Gastroesophageal sphincter (tissue), 4 donors: ENCODE data around the gene FAXDC2. TPM values are rescaled to one million over a fixed set of nuclear protein-coding genes. Genes with fewer than 3 reads are reported as not detected.
A peak's percentile ranks its signal among the peaks of the same experiment; 100 is the strongest.

Source experiments
- ATAC-seq: fragments of 150-250 bp; one replicate; pipeline ENCODE4 v1.9.1; 2016; ENCODE audit warnings: mild to moderate bottlenecking, moderate library complexity
- H3K27ac ChIP-seq, 4 donors: fragments of 200-600 bp; sonication (generic) in 3 of 4; 1 replicate in 3 of 4; 2 replicates in 1 of 4; pipeline ENCODE4 v1.5.1; 2016 to 2019
- H3K27me3 ChIP-seq: fragments of 200-600 bp; sonication (generic); one replicate; pipeline ENCODE4 v1.5.1; 2019
- H3K36me3 ChIP-seq, 2 donors: fragments of 200-600 bp; sonication (generic); one replicate each; pipeline ENCODE4 v1.5.1; 2019; ENCODE audit warnings: control low read depth in 1 of 2
- H3K4me1 ChIP-seq, 3 donors: fragments of 200-600 bp; sonication (generic); 1 replicate in 2 of 3; 2 replicates in 1 of 3; pipeline ENCODE4 v1.5.1; 2016 to 2019; ENCODE audit warnings: control low read depth in 2 of 3
- H3K4me3 ChIP-seq, 2 donors: fragments of 200-600 bp; sonication (generic); one replicate each; pipeline ENCODE4 v1.5.1; 2019; ENCODE audit warnings: mild to moderate bottlenecking in 1 of 2, moderate library complexity in 1 of 2
- H3K9me3 ChIP-seq, 3 donors: fragments of 200-600 bp; sonication (generic); one replicate each; pipeline ENCODE4 v1.5.1; 2017 to 2019; ENCODE audit warnings: control low read depth in 2 of 3
- CTCF ChIP-seq, 4 experiments: fragments of 200-600 bp in 2 of 4; fragments of 450-650 bp in 2 of 4; sonication (generic) in 1 of 4; IDR thresholded peaks; one replicate each; pipeline ENCODE4 v1.5.1; 2017 to 2019; ENCODE audit warnings: antibody characterized with exemption in 4 of 4, mild to moderate bottlenecking in 2 of 4, moderate library complexity in 2 of 4
- EP300 ChIP-seq: sonication (generic); formaldehyde crosslinking; IDR thresholded peaks from one replicate; pipeline ENCODE4 v1.6.1; 2017; ENCODE audit warnings: antibody characterized with exemption, mild to moderate bottlenecking
- POLR2A ChIP-seq, 2 donors: fragments of 450-650 bp; IDR thresholded peaks; one replicate each; pipeline ENCODE4 v1.6.1; 2017; ENCODE audit warnings: antibody characterized with exemption in 2 of 2, mild to moderate bottlenecking in 2 of 2, moderate library complexity in 1 of 2
- POLR2AphosphoS5 ChIP-seq: sonication (generic); formaldehyde crosslinking; IDR thresholded peaks from one replicate; pipeline ENCODE4 v1.6.1; 2017; ENCODE audit warnings: antibody characterized with exemption
- WGBS, 2 donors: methylation state at CpG; one replicate each; pipeline ENCODE4 v1.1.5; 2018; ENCODE audit warnings: low coverage in 1 of 2; 5-methylcytosine and 5-hydroxymethylcytosine counted together
- total RNA-seq, 4 donors: library from RNA; depleted of rRNA; stranded (reverse); fragments of >200 nt; gene quantifications; one replicate each; pipeline ENCODE4 v1.1.0, GENCODE V29; 2016

The FAXDC2 gene
- total RNA-seq, 4 donors from 2014 or later, result 26.6 to 75.5 (median 46.4) TPM

GRCh38 chr5:154896562-154897165, 46.3 kb upstream of the FAXDC2 start:
- no peak for ATAC-seq
- Histone ChIP-seq H3K4me1 (peaks cover 0 to 5% (median 0%) of the 10 kb centered on the region in 3 donors), H3K9me3 (no peaks in the 10 kb centered on the region), H3K4me3 (no peak overlapping the region), H3K27me3 (no peaks in the 10 kb centered on the region), H3K36me3 (peaks cover 5 to 100% of the 10 kb centered on the region in 2 donors), H3K27ac (no peak overlapping the region)
- TF ChIP-seq CTCF (IDR thresholded peaks at IDR 0.05), result no peak
- TF ChIP-seq EP300, result no peak
- no peak for TF ChIP-seq POLR2AphosphoS5
- TF ChIP-seq POLR2A (IDR thresholded peaks at IDR 0.05), result no peak

GRCh38 chr5:154895606-154896561, 45.5 kb upstream of the FAXDC2 start:
- TF ChIP-seq CTCF (IDR thresholded peaks at IDR 0.05) (no peak), POLR2AphosphoS5 (no peak), POLR2A (IDR thresholded peaks at IDR 0.05) (no peak), EP300 (no peak)
- Histone ChIP-seq H3K36me3 (peaks cover 8 to 100% of the 10 kb centered on the region in 2 donors), H3K4me1 (peaks cover 0 to 5% (median 0%) of the 10 kb centered on the region in 3 donors), H3K4me3 (no peak overlapping the region), H3K27ac (no peak overlapping the region), H3K27me3 (no peaks in the 10 kb centered on the region), H3K9me3 (no peaks in the 10 kb centered on the region)
- no peak for ATAC-seq
- WGBS, 2 donors, result 79 to 82% methylated on average over 9 to 13 of the region's 14 CpGs

- H3K36me3 ChIP-seq, result peaks cover 8 to 100% of the 10 kb centered on the region in 2 donors
- WGBS, 2 donors, result 81 to 90% methylated on average over 4 to 5 of the region's 5 CpGs
- no peaks in the 10 kb centered on the region for H3K4me1 ChIP-seq
- H3K27ac ChIP-seq, result no peak overlapping the region
- H3K9me3 ChIP-seq, result no peaks in the 10 kb centered on the region
- H3K27me3 ChIP-seq, result no peaks in the 10 kb centered on the region
- no peak overlapping the region for H3K4me3 ChIP-seq
- ATAC-seq, result no peak
- TF ChIP-seq POLR2AphosphoS5 (no peak), CTCF (IDR thresholded peaks at IDR 0.05) (no peak), POLR2A (IDR thresholded peaks at IDR 0.05) (no peak), EP300 (no peak)
These were observed 43.0 kb upstream of the FAXDC2 start for GRCh38 chr5:154893381-154893780.

GRCh38 chr5:154892369-154892771, 42.0 kb upstream of the FAXDC2 start:
- peak; percentile 28 for ATAC-seq
- no peak for TF ChIP-seq POLR2A (IDR thresholded peaks at IDR 0.05)
- TF ChIP-seq POLR2AphosphoS5, result no peak
- TF ChIP-seq CTCF (IDR thresholded peaks at IDR 0.05), result no peak
- TF ChIP-seq EP300, result no peak
- H3K4me3 ChIP-seq, result no peak overlapping the region
- no peak overlapping the region for H3K27ac ChIP-seq
- H3K9me3 ChIP-seq, result peaks cover 0 to 7% (median 0%) of the 10 kb centered on the region in 3 donors
- H3K4me1 ChIP-seq, result no peaks in the 10 kb centered on the region
- WGBS, 2 donors, result 84 to 91% methylated on average over 4 to 5 of the region's 13 CpGs
- H3K36me3 ChIP-seq, result peaks cover 8 to 100% of the 10 kb centered on the region in 2 donors
- no peaks in the 10 kb centered on the region for H3K27me3 ChIP-seq
